HUES48 (cell line): ENCODE measurements around the gene AGA.

Source experiments
- H3K27ac ChIP-seq: one replicate; pipeline ENCODE4 v1.7.0; 2013; ENCODE audit warnings: low read depth, low read length, inconsistent platforms
- H3K27me3 ChIP-seq: 2 replicates; pipeline ENCODE4 v1.6.1; 2013; ENCODE audit warnings: mild to moderate bottlenecking, low read length; ENCODE audit not compliant: control insufficient read depth, insufficient read depth
- H3K36me3 ChIP-seq: 2 replicates; pipeline ENCODE4 v1.6.1; 2013; ENCODE audit warnings: low read length; ENCODE audit not compliant: control insufficient read depth, insufficient read depth
- H3K4me1 ChIP-seq: 2 replicates; pipeline ENCODE4 v1.6.1; 2013; ENCODE audit warnings: mild to moderate bottlenecking, low read length; ENCODE audit not compliant: control insufficient read depth, insufficient read depth
- H3K4me3 ChIP-seq: 2 replicates; pipeline ENCODE4 v1.5.1; 2013; ENCODE audit warnings: mild to moderate bottlenecking, low read depth, low read length
- H3K9ac ChIP-seq: 2 replicates; pipeline ENCODE4 v1.6.1; 2013; ENCODE audit warnings: mild to moderate bottlenecking, low read depth, low read length, moderate library complexity
- H3K9me3 ChIP-seq: 2 replicates; pipeline ENCODE4 v1.6.1; 2013; ENCODE audit warnings: low read length; ENCODE audit not compliant: control insufficient read depth, insufficient read depth

Gene AGA

GRCh38 chr4:177441803-177442622 is at the start of gene AGA:
AGA (minus strand) TSS chr4:177442437; CDS start chr4:177442375, 62 bp downstream.
- peak within 1 kb of the TSS; percentile 88 for H3K27ac ChIP-seq
- H3K27me3 ChIP-seq, result no peaks in the 10 kb centered on the region
- no peaks in the 10 kb centered on the region for H3K9me3 ChIP-seq
- peaks cover 21% of the 10 kb centered on the region for H3K4me1 ChIP-seq
- H3K9ac ChIP-seq, result peak within 1 kb of the TSS; percentile 93
- H3K4me3 ChIP-seq, result peak within 1 kb of the TSS; percentile 75
- no peaks in the 10 kb centered on the region for H3K36me3 ChIP-seq

DNA sequence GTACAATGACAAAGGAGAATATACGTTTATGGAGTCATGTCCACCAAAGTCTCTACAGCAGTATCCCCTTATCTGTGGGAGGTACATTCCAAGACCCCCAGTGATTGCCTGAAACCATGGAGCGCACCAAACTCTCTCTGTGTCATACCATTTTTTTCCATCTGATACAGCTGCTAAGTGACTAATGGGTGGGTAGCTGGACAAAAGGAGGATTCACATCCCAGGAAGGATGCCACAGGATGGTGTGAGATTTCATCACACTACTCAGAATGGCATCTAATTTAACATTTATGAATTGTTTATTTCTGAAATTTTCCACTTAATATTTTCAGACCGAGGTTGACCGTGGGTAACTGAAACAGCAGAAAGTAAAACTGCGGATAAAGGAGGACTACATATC is 49.8 kb upstream of the AGA start:
- Histone ChIP-seq H3K36me3 (no peaks in the 10 kb centered on the region), H3K9ac (no peak overlapping the region), H3K27ac (no peak overlapping the region), H3K27me3 (no peaks in the 10 kb centered on the region), H3K4me1 (0 out of 2 replicates have a peak, but pooled peaks cover 4% of the 10 kb centered on the region), H3K4me3 (no peak overlapping the region), H3K9me3 (no peaks in the 10 kb centered on the region)

- H3K27ac ChIP-seq, result no peak overlapping the region
- H3K27me3 ChIP-seq, result no peaks in the 10 kb centered on the region
- H3K36me3 ChIP-seq, result no peaks in the 10 kb centered on the region
- no peak overlapping the region for H3K4me3 ChIP-seq
- 0 out of 2 replicates have a peak, but pooled peaks cover 5% of the 10 kb centered on the region for H3K4me1 ChIP-seq
- no peak overlapping the region for H3K9ac ChIP-seq
- no peaks in the 10 kb centered on the region for H3K9me3 ChIP-seq
Observed at GRCh38 chr4:177490769-177491168, 48.5 kb upstream of the AGA start.

GRCh38 chr4:177489471-177490246 is 47.4 kb upstream of the AGA start:
- H3K4me3 ChIP-seq, result no peak overlapping the region
- peaks cover 16% of the 10 kb centered on the region for H3K4me1 ChIP-seq
- H3K9ac ChIP-seq, result no peak overlapping the region
- H3K27me3 ChIP-seq, result no peaks in the 10 kb centered on the region
- H3K36me3 ChIP-seq, result no peaks in the 10 kb centered on the region
- H3K27ac ChIP-seq, result no peak overlapping the region
- no peaks in the 10 kb centered on the region for H3K9me3 ChIP-seq

DNA sequence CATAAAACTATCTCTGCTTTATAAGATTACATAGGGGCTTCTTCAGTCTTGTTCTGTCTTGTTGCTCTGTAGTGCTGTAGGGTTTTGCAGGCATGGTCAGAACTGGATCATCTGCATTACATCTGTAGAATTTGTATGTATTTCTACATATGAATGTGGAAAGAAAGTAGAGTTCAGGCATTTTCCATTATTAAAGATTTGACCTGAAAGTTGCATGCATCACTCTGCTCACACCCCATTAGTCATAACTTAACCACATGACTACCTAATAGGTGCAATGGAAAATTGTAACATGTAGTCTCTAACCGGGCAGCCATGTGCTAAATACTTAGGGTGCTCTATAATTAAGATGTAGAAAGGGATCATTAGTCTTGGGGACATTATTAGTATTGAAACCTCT is 45.7 kb upstream of the AGA start:
- H3K9ac ChIP-seq, result no peak overlapping the region
- H3K27me3 ChIP-seq, result no peaks in the 10 kb centered on the region
- H3K9me3 ChIP-seq, result no peaks in the 10 kb centered on the region
- peaks cover 29% of the 10 kb centered on the region for H3K4me1 ChIP-seq
- H3K27ac ChIP-seq, result no peak overlapping the region
- no peaks in the 10 kb centered on the region for H3K36me3 ChIP-seq
- H3K4me3 ChIP-seq, result no peak overlapping the region

- no peaks in the 10 kb centered on the region for H3K9me3 ChIP-seq
- no peak overlapping the region for H3K27ac ChIP-seq
- H3K27me3 ChIP-seq, result no peaks in the 10 kb centered on the region
- H3K4me3 ChIP-seq, result no peak overlapping the region
- H3K9ac ChIP-seq, result no peak overlapping the region
- H3K36me3 ChIP-seq, result no peaks in the 10 kb centered on the region
- peaks cover 30% of the 10 kb centered on the region for H3K4me1 ChIP-seq
Observed at GRCh38 chr4:177485528-177485927, 43.3 kb upstream of the AGA start.

DNA sequence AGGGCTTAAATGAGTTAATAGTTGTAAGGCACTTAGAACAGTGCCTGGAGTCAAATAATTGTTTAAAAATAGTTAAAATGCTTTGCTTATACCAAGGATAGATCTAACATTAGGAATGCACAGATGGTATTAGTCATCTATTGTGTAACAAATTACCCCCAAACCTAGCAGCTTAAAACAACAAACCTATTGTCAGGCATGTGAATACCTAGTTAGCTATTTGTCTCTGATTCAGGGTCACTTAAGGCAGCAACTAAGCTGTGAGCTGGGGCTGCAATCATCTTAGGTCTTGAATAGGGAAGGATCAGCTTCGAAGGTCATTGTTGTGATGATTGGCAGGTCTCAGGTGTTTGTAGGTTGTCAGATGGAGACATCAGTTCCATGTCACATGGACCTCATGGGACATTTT is 42.4 kb upstream of the AGA start:
- peak overlapping the region; percentile 19; the same call in 1 of the 2 replicates for H3K4me3 ChIP-seq
- H3K27me3 ChIP-seq, result no peaks in the 10 kb centered on the region
- no peaks in the 10 kb centered on the region for H3K36me3 ChIP-seq
- H3K4me1 ChIP-seq, result peaks cover 30% of the 10 kb centered on the region
- H3K9ac ChIP-seq, result no peak overlapping the region
- H3K27ac ChIP-seq, result peak overlapping the region; percentile 73
- H3K9me3 ChIP-seq, result no peaks in the 10 kb centered on the region

DNA sequence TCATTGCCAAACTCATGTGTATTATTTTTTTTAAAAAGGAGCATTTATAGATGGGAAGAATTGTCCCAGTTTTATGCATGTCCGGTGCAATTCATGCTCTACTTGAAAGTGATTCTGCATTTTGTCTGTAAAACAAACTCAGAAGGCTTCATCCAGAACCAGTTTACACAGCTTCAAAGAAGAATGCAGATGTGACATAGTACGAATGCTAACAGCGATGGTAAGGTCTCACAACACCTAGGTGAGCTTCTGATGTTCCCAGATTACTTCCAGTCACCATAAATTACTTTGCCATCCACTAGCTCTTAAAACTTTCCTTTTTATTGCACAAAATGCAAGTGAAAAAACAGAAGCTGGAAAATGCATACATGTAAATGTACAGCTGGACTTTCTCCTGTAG is 41.5 kb upstream of the AGA start:
- H3K36me3 ChIP-seq, result no peaks in the 10 kb centered on the region
- H3K9me3 ChIP-seq, result no peaks in the 10 kb centered on the region
- H3K27ac ChIP-seq, result peak overlapping the region; percentile 73
- H3K27me3 ChIP-seq, result no peaks in the 10 kb centered on the region
- H3K9ac ChIP-seq, result no peak overlapping the region
- 0 out of 2 replicates have a peak overlapping the region, but pooled peaks have one; percentile 19 for H3K4me3 ChIP-seq
- peaks cover 30% of the 10 kb centered on the region for H3K4me1 ChIP-seq

DNA sequence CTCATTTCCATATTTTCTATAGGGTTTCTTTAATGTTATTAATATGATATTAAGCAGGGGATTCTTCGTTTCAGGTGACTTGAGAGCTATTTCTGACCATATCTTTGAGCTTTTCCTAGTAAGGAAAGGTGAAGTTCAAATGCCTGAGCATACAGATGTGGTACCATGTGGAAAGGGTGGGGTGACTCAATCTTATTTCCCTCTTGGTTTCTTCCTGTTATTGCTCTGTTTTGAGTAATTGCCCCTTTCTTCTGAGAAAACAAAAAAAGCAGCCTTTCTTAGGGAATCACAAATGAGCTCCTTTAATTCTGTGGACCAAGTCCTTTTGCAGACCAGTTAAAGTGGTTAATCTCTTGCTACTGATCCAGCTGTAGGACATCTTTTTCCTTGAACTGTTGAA is 41.0 kb upstream of the AGA start:
- Histone ChIP-seq H3K4me3 (no peak overlapping the region), H3K36me3 (no peaks in the 10 kb centered on the region), H3K27me3 (no peaks in the 10 kb centered on the region), H3K9me3 (no peaks in the 10 kb centered on the region), H3K4me1 (peaks cover 30% of the 10 kb centered on the region), H3K9ac (no peak overlapping the region), H3K27ac (no peak overlapping the region)

- no peak overlapping the region for H3K9ac ChIP-seq
Observed at GRCh38 chr4:177482367-177482766, 40.1 kb upstream of the AGA start.

DNA sequence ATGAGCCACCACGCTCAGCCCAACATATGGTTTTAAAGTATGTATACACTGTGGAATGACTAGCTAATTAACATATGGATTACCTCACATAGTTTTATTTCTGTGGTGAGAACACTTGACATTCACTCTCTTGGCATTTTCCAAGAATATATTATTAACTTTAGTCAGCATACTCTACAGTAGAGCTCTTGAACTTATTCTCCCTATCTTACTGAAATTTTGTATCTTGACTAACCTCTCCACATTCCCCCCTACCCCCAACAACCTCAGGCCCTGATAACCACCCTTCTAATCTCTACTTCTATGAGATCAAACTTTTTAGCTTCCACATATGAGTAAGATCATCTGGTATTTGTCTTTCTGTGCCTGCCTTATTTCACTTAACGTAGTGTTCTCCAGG is 38.6 kb upstream of the AGA start:
- Histone ChIP-seq H3K27ac (no peak overlapping the region), H3K36me3 (no peaks in the 10 kb centered on the region), H3K27me3 (no peaks in the 10 kb centered on the region), H3K4me1 (peaks cover 30% of the 10 kb centered on the region), H3K9me3 (no peaks in the 10 kb centered on the region), H3K4me3 (no peak overlapping the region), H3K9ac (no peak overlapping the region)

More at GRCh38 chr4:177482367-177482766, 40.1 kb upstream of the AGA start:
- Histone ChIP-seq H3K4me1 (peaks cover 30% of the 10 kb centered on the region), H3K27ac (no peak overlapping the region), H3K36me3 (no peaks in the 10 kb centered on the region), H3K4me3 (no peak overlapping the region), H3K9me3 (no peaks in the 10 kb centered on the region), H3K27me3 (no peaks in the 10 kb centered on the region)
